ENCODE results near the gene TSKS.

GRCh38 chr19:49739098-49739497, 24.0 kb downstream of the TSKS start:
- TF ChIP-seq, protein P1, sequence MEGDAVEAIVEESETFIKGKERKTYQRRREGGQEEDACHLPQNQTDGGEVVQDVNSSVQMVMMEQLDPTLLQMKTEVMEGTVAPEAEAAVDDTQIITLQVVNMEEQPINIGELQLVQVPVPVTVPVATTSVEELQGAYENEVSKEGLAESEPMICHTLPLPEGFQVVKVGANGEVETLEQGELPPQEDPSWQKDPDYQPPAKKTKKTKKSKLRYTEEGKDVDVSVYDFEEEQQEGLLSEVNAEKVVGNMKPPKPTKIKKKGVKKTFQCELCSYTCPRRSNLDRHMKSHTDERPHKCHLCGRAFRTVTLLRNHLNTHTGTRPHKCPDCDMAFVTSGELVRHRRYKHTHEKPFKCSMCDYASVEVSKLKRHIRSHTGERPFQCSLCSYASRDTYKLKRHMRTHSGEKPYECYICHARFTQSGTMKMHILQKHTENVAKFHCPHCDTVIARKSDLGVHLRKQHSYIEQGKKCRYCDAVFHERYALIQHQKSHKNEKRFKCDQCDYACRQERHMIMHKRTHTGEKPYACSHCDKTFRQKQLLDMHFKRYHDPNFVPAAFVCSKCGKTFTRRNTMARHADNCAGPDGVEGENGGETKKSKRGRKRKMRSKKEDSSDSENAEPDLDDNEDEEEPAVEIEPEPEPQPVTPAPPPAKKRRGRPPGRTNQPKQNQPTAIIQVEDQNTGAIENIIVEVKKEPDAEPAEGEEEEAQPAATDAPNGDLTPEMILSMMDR (IDR thresholded peaks at IDR 0.05; ENCODE audit: low read length) = no peak
- TF ChIP-seq EZH2 (optimal IDR thresholded peaks at IDR 0.05; ENCODE audit: low read depth, low read length) (no peak), EZH2phosphoT487 (IDR thresholded peaks at IDR 0.05; ENCODE audit: low read length) (no peak)
